Frontal cortex (tissue), 4 donors: Measurements from ENCODE around the gene SLC16A7. TPM values are rescaled to one million over a fixed set of nuclear protein-coding genes. Genes with fewer than 3 reads are reported as not detected.

Experiments used
- DNase-seq, 2 donors: peaks; one replicate each; pipeline ENCODE4 v3.0.0; 2012; ENCODE audit warnings: low spot score in 2 of 2
- FAIRE-seq: peaks from 2 replicates; lab custom pipeline; 2012; peaks lifted over from hg19 to GRCh38; lab: Jason Lieb, UNC
- total RNA-seq: library from RNA; depleted of rRNA; stranded (reverse); fragments of >200 nt; gene quantifications from one replicate; pipeline ENCODE4 v1.2.3, GENCODE V29; 2014
- donor health status: control.
- donor health status: control.
- donor health status: control.

Gene SLC16A7
- total RNA-seq, 1 donor from 2014 or later: 26.1 TPM

GRCh38 chr12:59657711-59658110 lies 61.9 kb downstream of the SLC16A7 start:
- FAIRE-seq: no peak
- no peak for DNase-seq

GRCh38 chr12:59660148-59660547 lies 64.3 kb downstream of the SLC16A7 start:
- no peak for FAIRE-seq

GRCh38 chr12:59660921-59661597 lies 65.2 kb downstream of the SLC16A7 start:
- FAIRE-seq (no peak), DNase-seq (no peak)

More at GRCh38 chr12:59660148-59660547, 64.3 kb downstream of the SLC16A7 start:
- DNase-seq: no peak

GRCh38 chr12:59664495-59664894 lies 68.7 kb downstream of the SLC16A7 start:
- DNase-seq (no peak), FAIRE-seq (no peak)

GRCh38 chr12:59665701-59666100 lies 69.9 kb downstream of the SLC16A7 start:
- no peak for DNase-seq
- no peak for FAIRE-seq

- FAIRE-seq (no peak), DNase-seq (no peak)
Observed at GRCh38 chr12:59668674-59669073, 72.8 kb downstream of the SLC16A7 start.

GRCh38 chr12:59672273-59672672 lies 76.4 kb downstream of the SLC16A7 start:
- no peak for DNase-seq
- no peak for FAIRE-seq

GRCh38 chr12:59675461-59675860 lies 79.6 kb downstream of the SLC16A7 start:
- FAIRE-seq (no peak), DNase-seq (no peak)

GRCh38 chr12:59677857-59678256 lies 82.0 kb downstream of the SLC16A7 start:
- DNase-seq: no peak

GRCh38 chr12:59678759-59679411 lies 83.1 kb downstream of the SLC16A7 start:
- DNase-seq (no peak), FAIRE-seq (no peak)

More at GRCh38 chr12:59677857-59678256, 82.0 kb downstream of the SLC16A7 start:
- FAIRE-seq: no peak

GRCh38 chr12:59689776-59690175 lies 93.9 kb downstream of the SLC16A7 start:
- no peak for FAIRE-seq
- no peak for DNase-seq

- FAIRE-seq (no peak), DNase-seq (no peak)
Observed at GRCh38 chr12:59695379-59695778, 99.5 kb downstream of the SLC16A7 start.

GRCh38 chr12:59698600-59698999 lies 102.8 kb downstream of the SLC16A7 start:
- DNase-seq (no peak), FAIRE-seq (no peak)

- FAIRE-seq: no peak
Observed at GRCh38 chr12:59699421-59700152, 103.8 kb downstream of the SLC16A7 start.

GRCh38 chr12:59700153-59700450 lies 104.3 kb downstream of the SLC16A7 start:
- FAIRE-seq (no peak), DNase-seq (no peak)

More at GRCh38 chr12:59699421-59700152, 103.8 kb downstream of the SLC16A7 start:
- DNase-seq: no peak

GRCh38 chr12:59708064-59708463 lies 112.2 kb downstream of the SLC16A7 start:
- DNase-seq: no peak

GRCh38 chr12:59708484-59708883 lies 112.7 kb downstream of the SLC16A7 start:
- DNase-seq (no peak), FAIRE-seq (no peak)

More at GRCh38 chr12:59708064-59708463, 112.2 kb downstream of the SLC16A7 start:
- FAIRE-seq: peak; percentile 36

- no peak for DNase-seq
- FAIRE-seq: no peak
Observed at GRCh38 chr12:59710004-59710628, 114.3 kb downstream of the SLC16A7 start.

- DNase-seq (no peak), FAIRE-seq (no peak)
Observed at GRCh38 chr12:59710964-59711363, 115.1 kb downstream of the SLC16A7 start.

- DNase-seq: no peak
Observed at GRCh38 chr12:59715434-59715833, 119.6 kb downstream of the SLC16A7 start.

More at GRCh38 chr12:59715434-59715833, 119.6 kb downstream of the SLC16A7 start:
- no peak for FAIRE-seq
